Suprapubic skin (tissue), 4 donors: ENCODE results near the gene TSEN54. TPM values are rescaled to one million over a fixed set of nuclear protein-coding genes. Genes with fewer than 3 reads are reported as not detected.
A peak's percentile ranks its signal among the peaks of the same experiment; 100 is the strongest.

Experiments
- DNase-seq, 2 donors: peaks; one replicate each; pipeline ENCODE4 v3.0.0-alpha.2; 2019; ENCODE audit warnings: low spot score in 2 of 2
- H3K27ac ChIP-seq: fragments of 200-600 bp; sonication (generic); one replicate; pipeline ENCODE4 v1.5.1; 2019
- H3K27me3 ChIP-seq: fragments of 200-600 bp; sonication (generic); one replicate; pipeline ENCODE4 v1.5.1; 2019
- H3K36me3 ChIP-seq: fragments of 200-600 bp; sonication (generic); one replicate; pipeline ENCODE4 v1.5.1; 2019
- H3K4me1 ChIP-seq: fragments of 200-600 bp; sonication (generic); one replicate; pipeline ENCODE4 v1.5.1; 2019
- H3K4me3 ChIP-seq: fragments of 200-600 bp; sonication (generic); one replicate; pipeline ENCODE4 v1.5.1; 2019; ENCODE audit warnings: mild to moderate bottlenecking
- H3K9me3 ChIP-seq: fragments of 200-600 bp; sonication (generic); one replicate; pipeline ENCODE4 v1.5.1; 2019
- EP300 ChIP-seq: sonication (generic); formaldehyde crosslinking; IDR thresholded peaks from one replicate; pipeline ENCODE4 v1.6.1; 2017; ENCODE audit warnings: antibody characterized with exemption
- POLR2A ChIP-seq, 2 donors: fragments of 450-650 bp; IDR thresholded peaks; one replicate each; pipeline ENCODE4 v1.6.1; 2017; ENCODE audit warnings: antibody characterized with exemption in 2 of 2, mild to moderate bottlenecking in 2 of 2, moderate library complexity in 2 of 2
- POLR2AphosphoS5 ChIP-seq, 3 donors: sonication (generic); formaldehyde crosslinking; IDR thresholded peaks; one replicate each; pipeline ENCODE4 v1.6.1; 2017; ENCODE audit warnings: antibody characterized with exemption in 3 of 3
- WGBS: methylation state at CpG from one replicate; pipeline ENCODE4 v1.1.5; 2018; 5-methylcytosine and 5-hydroxymethylcytosine counted together
- total RNA-seq, 4 donors: library from RNA; depleted of rRNA; stranded (reverse); fragments of >200 nt; gene quantifications; one replicate each; pipeline ENCODE4 v1.1.0, GENCODE V29; 2016
- TF ChIP-seq, protein P1 (sequence below), 2 donors: fragments of 200-600 bp in 1 of 2; fragments of 450-650 bp in 1 of 2; sonication (generic) in 1 of 2; IDR thresholded peaks; one replicate each; pipeline ENCODE4 v1.5.1; 2016 to 2019; ENCODE audit warnings: antibody characterized with exemption in 2 of 2, mild to moderate bottlenecking in 1 of 2, moderate library complexity in 1 of 2

Gene TSEN54
- total RNA-seq, 4 donors from 2014 or later: 53.9 to 73.5 (median 62.9) TPM

DNA sequence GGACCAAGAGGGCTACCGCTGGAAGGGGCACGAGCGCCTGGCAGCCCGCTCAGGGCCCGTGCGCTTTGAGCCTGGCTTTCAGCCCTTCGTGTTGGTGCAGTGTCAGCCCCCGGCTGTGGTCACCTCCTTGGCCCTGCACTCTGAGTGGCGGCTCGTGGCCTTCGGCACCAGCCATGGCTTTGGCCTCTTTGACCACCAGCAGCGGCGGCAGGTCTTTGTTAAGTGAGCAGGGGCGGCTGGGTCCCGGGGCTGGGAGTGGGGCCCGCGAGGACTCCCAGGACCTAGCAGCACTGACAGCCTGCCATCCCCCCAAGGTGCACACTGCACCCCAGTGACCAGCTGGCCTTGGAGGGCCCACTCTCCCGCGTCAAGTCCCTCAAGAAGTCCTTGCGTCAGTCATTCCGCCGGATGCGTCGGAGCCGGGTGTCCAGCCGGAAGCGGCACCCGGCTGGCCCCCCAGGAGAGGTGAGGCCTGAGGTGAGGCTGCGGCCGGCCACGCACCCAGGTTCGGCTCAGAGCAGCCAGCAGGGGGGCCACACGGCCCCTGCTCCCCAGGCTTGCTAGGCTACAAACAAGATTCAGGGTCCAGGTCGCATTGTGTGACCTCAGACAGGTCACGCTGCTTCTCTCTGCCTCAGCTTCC lies 53.8 kb downstream of the TSEN54 start:
- peaks cover 50% of the 10 kb centered on the region for H3K36me3 ChIP-seq
- WGBS: 81% methylated on average over 3 of the region's 35 CpGs
- no peaks in the 10 kb centered on the region for H3K27me3 ChIP-seq
- TF ChIP-seq EP300 (no peak), POLR2A (IDR thresholded peaks at IDR 0.05) (no peak), POLR2AphosphoS5 (IDR thresholded peaks at IDR 0.05) (no peak)
- TF ChIP-seq, protein P1, sequence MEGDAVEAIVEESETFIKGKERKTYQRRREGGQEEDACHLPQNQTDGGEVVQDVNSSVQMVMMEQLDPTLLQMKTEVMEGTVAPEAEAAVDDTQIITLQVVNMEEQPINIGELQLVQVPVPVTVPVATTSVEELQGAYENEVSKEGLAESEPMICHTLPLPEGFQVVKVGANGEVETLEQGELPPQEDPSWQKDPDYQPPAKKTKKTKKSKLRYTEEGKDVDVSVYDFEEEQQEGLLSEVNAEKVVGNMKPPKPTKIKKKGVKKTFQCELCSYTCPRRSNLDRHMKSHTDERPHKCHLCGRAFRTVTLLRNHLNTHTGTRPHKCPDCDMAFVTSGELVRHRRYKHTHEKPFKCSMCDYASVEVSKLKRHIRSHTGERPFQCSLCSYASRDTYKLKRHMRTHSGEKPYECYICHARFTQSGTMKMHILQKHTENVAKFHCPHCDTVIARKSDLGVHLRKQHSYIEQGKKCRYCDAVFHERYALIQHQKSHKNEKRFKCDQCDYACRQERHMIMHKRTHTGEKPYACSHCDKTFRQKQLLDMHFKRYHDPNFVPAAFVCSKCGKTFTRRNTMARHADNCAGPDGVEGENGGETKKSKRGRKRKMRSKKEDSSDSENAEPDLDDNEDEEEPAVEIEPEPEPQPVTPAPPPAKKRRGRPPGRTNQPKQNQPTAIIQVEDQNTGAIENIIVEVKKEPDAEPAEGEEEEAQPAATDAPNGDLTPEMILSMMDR (IDR thresholded peaks at IDR 0.05): no peak
- no peak overlapping the region for H3K4me3 ChIP-seq
- no peaks in the 10 kb centered on the region for H3K9me3 ChIP-seq
- peak in 1 of 2 donors; percentile 61 for DNase-seq
- no peak overlapping the region for H3K27ac ChIP-seq
- H3K4me1 ChIP-seq: peaks cover 3% of the 10 kb centered on the region

DNA sequence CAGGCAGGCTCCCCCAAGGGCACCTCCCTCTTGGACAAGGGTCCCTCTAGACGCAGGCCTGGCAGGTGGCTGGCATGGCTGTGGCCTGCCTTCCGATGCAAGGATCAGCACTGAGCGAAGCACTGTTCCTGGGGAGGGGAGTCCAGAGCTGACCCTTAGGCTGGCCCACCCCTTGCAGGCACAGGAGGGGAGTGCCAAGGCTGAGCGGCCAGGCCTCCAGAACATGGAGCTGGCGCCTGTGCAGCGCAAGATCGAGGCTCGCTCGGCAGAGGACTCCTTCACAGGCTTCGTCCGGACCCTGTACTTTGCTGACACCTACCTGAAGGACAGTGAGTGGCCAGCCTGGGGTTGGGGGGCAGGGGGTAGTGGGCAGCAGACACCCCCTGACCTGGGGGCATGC lies 54.4 kb downstream of the TSEN54 start:
- Histone ChIP-seq H3K36me3 (peaks cover 50% of the 10 kb centered on the region), H3K4me3 (no peak overlapping the region), H3K27me3 (no peaks in the 10 kb centered on the region), H3K4me1 (peaks cover 3% of the 10 kb centered on the region), H3K27ac (no peak overlapping the region), H3K9me3 (no peaks in the 10 kb centered on the region)
- WGBS: 100% methylated on average over 2 of the region's 11 CpGs
- TF ChIP-seq, protein P1 (IDR thresholded peaks at IDR 0.05): no peak
- TF ChIP-seq POLR2A (IDR thresholded peaks at IDR 0.05): no peak
- TF ChIP-seq POLR2AphosphoS5 (IDR thresholded peaks at IDR 0.05): no peak
- TF ChIP-seq EP300: no peak
- DNase-seq: no peak

DNA sequence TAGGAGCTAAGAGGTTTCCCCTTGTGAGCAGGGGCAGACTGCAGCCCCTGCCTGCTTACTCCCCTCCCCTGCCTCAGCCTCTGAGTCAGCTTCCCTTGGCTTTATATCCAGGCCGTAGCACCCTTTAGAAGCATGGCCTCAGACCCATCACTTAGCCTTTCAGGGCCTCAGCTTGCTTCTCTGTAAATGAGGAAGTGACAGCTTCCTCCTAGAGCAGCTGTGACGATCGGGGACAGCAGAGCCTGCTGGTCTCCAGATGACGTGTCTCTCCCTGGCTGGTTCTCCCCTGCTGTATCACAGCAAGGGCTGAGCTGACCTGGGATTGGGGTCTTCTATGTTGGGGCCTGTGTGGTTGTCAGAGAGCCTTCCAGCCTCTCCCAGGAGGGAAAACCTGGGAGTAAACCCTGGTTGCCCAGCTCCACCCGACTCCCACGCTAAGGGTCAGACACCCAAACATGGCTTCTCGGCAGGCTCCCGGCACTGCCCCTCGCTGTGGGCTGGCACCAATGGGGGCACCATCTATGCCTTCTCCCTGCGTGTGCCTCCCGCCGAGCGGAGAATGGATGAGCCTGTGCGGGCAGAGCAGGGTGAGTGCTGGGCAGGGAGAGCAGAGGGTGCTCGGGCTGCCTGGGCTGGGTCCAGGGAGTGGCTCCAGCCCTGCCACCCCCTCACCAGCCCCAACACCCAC lies 55.0 kb downstream of the TSEN54 start:
- DNase-seq: no peak
- Histone ChIP-seq H3K27me3 (no peaks in the 10 kb centered on the region), H3K4me1 (peaks cover 3% of the 10 kb centered on the region), H3K4me3 (no peak overlapping the region), H3K9me3 (no peaks in the 10 kb centered on the region), H3K27ac (peak overlapping the region; percentile 59), H3K36me3 (peaks cover 46% of the 10 kb centered on the region)
- WGBS: 89% methylated on average over 6 of the region's 15 CpGs
- TF ChIP-seq, protein P1 (IDR thresholded peaks at IDR 0.05): no peak
- TF ChIP-seq EP300: no peak
- TF ChIP-seq POLR2A (IDR thresholded peaks at IDR 0.05): no peak
- no peak for TF ChIP-seq POLR2AphosphoS5 (IDR thresholded peaks at IDR 0.05)

DNA sequence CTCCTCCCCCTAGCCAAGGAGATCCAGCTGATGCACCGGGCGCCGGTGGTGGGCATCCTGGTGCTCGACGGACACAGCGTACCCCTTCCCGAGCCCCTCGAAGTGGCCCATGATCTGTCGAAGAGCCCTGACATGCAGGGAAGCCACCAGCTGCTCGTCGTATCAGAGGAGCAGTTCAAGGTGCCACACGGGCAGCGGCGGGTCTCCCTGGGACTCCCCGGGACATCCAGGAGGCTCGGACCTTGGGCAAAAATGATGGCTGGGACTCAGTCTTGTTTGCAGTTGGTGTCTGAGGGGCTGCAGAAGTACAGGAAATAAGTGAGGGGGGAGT lies 55.5 kb downstream of the TSEN54 start:
- peaks cover 46% of the 10 kb centered on the region for H3K36me3 ChIP-seq
- H3K9me3 ChIP-seq: no peaks in the 10 kb centered on the region
- TF ChIP-seq EP300 (no peak), POLR2AphosphoS5 (IDR thresholded peaks at IDR 0.05) (no peak), POLR2A (IDR thresholded peaks at IDR 0.05) (no peak)
- TF ChIP-seq, protein P1 (IDR thresholded peaks at IDR 0.05): no peak
- WGBS: 100% methylated on average over 2 of the region's 16 CpGs
- no peak overlapping the region for H3K4me3 ChIP-seq
- no peaks in the 10 kb centered on the region for H3K27me3 ChIP-seq
- peak overlapping the region; percentile 59 for H3K27ac ChIP-seq
- DNase-seq: no peak
- H3K4me1 ChIP-seq: peaks cover 3% of the 10 kb centered on the region

DNA sequence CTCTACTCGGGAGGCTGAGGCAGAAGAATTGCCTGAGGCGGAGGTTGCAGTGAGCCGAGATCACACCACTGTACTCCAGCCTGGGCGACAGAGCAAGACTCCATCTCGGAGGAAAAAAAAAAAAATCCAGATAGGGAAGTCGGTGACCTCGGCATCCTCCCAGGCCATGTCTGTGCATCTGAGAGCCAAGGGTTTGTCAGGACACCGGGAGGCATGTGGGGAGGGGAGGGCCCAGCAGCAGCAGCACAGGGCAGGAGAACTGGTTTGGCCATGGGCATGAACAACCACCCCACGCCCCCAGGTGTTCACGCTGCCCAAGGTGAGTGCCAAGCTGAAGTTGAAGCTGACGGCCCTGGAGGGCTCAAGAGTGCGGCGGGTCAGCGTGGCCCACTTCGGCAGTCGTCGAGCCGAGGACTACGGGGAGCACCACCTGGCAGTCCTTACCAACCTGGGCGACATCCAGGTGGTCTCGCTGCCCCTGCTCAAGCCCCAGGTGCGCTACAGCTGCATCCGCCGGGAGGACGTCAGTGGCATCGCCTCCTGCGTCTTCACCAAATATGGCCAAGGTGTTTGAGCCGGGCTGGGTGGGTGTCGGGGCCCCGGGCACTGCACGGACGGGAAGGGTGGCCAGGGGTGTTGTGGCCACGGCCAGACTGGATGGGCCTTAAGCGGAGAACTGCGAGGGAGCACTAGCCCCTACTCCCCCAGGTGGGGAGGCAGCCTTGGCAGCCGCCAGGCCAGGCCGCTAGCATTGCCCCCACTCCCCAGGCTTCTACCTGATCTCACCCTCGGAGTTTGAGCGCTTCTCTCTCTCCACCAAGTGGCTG lies 56.6 kb downstream of the TSEN54 start:
- Histone ChIP-seq H3K9me3 (no peaks in the 10 kb centered on the region), H3K4me1 (peaks cover 3% of the 10 kb centered on the region), H3K4me3 (no peak overlapping the region), H3K36me3 (peaks cover 44% of the 10 kb centered on the region), H3K27ac (no peak overlapping the region), H3K27me3 (no peaks in the 10 kb centered on the region)
- TF ChIP-seq POLR2AphosphoS5 (IDR thresholded peaks at IDR 0.05) (no peak), EP300 (no peak), POLR2A (IDR thresholded peaks at IDR 0.05) (no peak)
- TF ChIP-seq, protein P1 (IDR thresholded peaks at IDR 0.05): no peak
- WGBS: 86% methylated on average over 9 of the region's 39 CpGs
- peak in 1 of 2 donors; percentile 53 for DNase-seq
